Measurements from ENCODE around the gene JARID2. TPM values are rescaled to one million over a fixed set of nuclear protein-coding genes. Genes with fewer than 3 reads are reported as not detected.

Gene JARID2
- total RNA-seq, 4 donors from 2014 or later, result 6.6 to 8.1 (median 7.5) TPM

DNA sequence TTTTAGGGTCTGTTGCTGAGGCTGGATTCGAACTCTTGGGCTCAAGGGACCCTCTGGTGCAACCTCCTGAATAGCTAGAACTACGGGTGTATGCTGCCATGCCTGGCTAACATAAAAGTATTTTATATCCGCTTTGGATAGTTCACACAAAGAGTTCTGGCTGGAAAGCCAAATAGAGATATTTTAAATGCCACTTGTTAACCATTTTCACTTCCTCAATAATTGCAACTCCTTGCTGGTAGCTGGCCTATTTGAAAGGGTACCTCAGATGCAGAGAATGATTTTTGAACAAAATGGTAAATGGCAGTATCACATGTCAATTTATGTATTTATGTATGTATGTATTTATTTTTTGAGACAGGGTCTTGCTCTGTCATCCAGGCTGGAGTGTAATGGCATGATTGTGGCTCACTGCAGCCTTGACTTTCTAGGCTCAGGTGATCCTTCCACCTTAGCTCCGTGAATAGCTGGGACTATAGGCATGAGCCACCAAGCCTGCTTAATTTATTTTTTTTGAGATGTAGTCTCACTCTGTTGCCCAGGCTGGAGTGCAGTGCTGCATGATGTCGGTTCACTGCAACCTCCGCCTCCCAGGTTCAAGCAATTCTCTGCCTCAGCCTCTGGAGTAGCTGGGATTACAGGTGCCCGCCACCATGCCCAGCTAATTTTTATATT lies 12.9 kb upstream of the JARID2 start:
- TF ChIP-seq, protein P1, sequence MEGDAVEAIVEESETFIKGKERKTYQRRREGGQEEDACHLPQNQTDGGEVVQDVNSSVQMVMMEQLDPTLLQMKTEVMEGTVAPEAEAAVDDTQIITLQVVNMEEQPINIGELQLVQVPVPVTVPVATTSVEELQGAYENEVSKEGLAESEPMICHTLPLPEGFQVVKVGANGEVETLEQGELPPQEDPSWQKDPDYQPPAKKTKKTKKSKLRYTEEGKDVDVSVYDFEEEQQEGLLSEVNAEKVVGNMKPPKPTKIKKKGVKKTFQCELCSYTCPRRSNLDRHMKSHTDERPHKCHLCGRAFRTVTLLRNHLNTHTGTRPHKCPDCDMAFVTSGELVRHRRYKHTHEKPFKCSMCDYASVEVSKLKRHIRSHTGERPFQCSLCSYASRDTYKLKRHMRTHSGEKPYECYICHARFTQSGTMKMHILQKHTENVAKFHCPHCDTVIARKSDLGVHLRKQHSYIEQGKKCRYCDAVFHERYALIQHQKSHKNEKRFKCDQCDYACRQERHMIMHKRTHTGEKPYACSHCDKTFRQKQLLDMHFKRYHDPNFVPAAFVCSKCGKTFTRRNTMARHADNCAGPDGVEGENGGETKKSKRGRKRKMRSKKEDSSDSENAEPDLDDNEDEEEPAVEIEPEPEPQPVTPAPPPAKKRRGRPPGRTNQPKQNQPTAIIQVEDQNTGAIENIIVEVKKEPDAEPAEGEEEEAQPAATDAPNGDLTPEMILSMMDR (IDR thresholded peaks at IDR 0.05), result no peak
- no peak for TF ChIP-seq POLR2A (IDR thresholded peaks at IDR 0.05)
- DNase-seq, result no peak
- Histone ChIP-seq H3K4me3 (replicated peaks in 1 of 3) (no peak overlapping the region), H3K27me3 (no peaks in the 10 kb centered on the region), H3K9me3 (no peaks in the 10 kb centered on the region), H3K27ac (no peak overlapping the region), H3K36me3 (no peaks in the 10 kb centered on the region), H3K4me1 (no peaks in the 10 kb centered on the region)
- 87 to 92% methylated on average over 7 of the region's 7 CpGs for whole genome bisulfite sequencing, 2 donors
- intact Hi-C loops (cut with DNase I), result no loop called here

DNA sequence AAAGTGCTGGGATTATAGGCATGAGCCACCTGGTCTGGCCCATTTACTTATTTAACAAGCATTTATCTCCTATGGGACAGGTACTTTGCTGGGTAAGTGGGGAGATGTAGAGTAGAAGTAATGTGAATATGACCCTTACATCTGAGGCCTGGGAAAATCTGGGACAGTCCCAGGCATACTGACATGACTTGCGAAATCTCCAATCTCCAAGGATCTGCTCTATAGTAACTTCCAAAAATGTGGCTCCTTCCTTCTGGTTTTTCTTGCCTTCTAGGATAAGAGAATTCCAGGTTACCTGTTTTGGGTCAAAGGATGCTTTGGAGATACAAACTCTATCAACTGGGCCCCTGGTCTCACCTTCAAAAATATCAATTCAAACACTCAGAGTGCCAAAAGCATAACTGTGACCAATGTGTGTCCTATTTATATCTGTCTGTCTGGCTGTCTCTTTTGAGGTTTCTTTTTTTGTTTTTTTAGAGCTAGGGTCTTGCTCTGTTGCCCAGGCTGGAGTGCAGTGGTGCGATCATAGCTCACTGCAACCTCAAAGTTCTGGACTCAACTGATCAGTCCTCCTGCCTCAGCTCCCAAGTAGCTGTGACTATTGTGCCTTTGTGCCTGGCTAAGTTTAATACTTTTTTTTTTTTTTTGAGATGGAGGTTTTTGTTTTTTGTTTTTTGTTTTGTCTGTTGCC lies 11.7 kb upstream of the JARID2 start:
- DNase-seq, result no peak
- WGBS, 2 donors, result 77 to 95% methylated on average over 2 of the region's 2 CpGs
- H3K4me3 ChIP-seq (replicated peaks in 1 of 3), result no peak overlapping the region
- H3K9me3 ChIP-seq, result no peaks in the 10 kb centered on the region
- H3K27ac ChIP-seq, result no peak overlapping the region
- no peaks in the 10 kb centered on the region for H3K36me3 ChIP-seq
- no peaks in the 10 kb centered on the region for H3K27me3 ChIP-seq
- TF ChIP-seq, protein P1 (IDR thresholded peaks at IDR 0.05), result no peak
- TF ChIP-seq POLR2A (IDR thresholded peaks at IDR 0.05), result no peak
- peaks cover 0 to under 1% of the 10 kb centered on the region in 2 donors for H3K4me1 ChIP-seq
- intact Hi-C loops (cut with DNase I), result no loop called here

DNA sequence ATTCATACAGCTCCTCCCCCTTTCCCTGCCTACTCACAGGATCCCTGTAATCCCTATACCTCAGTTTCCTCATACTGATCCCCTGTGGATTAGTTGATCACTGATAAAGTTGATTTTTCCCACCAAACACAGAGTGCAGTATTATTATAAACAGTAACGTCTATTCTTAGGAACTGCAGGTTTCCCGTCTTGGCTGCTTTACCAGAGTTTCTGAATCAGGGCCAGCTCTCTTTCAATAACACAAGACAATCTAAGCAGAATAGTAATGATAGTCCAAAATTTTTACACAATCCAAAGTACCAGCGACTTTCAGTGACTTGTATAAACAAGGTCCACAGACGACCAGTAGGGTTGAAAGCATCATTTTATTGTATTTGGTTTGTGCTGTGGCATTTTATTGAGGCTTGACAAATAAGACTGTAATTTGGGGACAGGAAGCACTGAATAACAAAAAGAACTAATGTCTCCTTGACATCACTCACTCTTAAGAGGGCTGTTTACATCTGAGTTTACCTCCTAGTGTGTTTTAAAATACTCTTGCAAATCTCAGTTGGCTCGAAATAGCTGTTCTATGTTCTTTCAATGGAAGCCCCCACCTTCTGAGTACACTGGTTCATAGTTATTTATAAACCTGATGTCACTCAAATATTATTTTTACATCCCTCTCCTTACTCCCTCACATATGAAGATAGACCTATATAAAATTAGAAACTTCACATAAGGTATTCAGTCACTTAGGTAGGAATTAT lies 6.1 kb upstream of the JARID2 start:
- TF ChIP-seq POLR2A (IDR thresholded peaks at IDR 0.05), result no peak
- TF ChIP-seq, protein P1 (IDR thresholded peaks at IDR 0.05), result no peak
- peaks cover 6% of the 10 kb centered on the region in 2 donors for H3K4me1 ChIP-seq
- peak in 1 of 2 donors; percentile 14 for DNase-seq
- intact Hi-C loops (cut with DNase I), result loop anchor here (10.0 kb wide), 1 partner anchor 255 kb away; no protein-coding TSS in a partner anchor
- no peak overlapping the region for H3K4me3 ChIP-seq (replicated peaks in 1 of 3)
- H3K27me3 ChIP-seq, result no peaks in the 10 kb centered on the region
- H3K27ac ChIP-seq, result no peak overlapping the region
- H3K9me3 ChIP-seq, result no peaks in the 10 kb centered on the region
- 16 to 29% methylated on average over 5 of the region's 5 CpGs for WGBS, 2 donors
- no peaks in the 10 kb centered on the region for H3K36me3 ChIP-seq

DNA sequence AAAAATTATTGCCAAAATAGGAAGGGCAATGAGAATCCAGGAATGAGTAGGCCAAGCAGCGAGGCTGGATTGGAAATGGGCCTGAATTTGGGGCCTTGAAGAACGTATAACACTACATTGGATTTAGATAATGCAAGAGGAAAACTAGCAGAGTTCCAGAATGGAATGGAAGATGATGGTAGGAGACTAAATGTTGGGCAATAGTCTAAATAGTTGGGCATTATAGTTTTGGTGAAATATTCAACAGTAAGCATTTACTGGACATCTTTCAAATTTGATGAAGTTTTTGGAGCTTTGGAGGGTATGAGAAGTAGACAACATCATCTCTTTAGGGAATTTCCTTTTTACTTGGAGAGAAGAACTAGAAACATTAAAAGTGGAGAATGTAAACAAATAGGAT lies 3.4 kb upstream of the JARID2 start:
- Histone ChIP-seq H3K4me3 (replicated peaks in 1 of 3) (no peak overlapping the region), H3K36me3 (no peaks in the 10 kb centered on the region), H3K27me3 (no peaks in the 10 kb centered on the region), H3K27ac (no peak overlapping the region), H3K4me1 (peaks cover 6% of the 10 kb centered on the region in 2 donors), H3K9me3 (no peaks in the 10 kb centered on the region)
- 78 to 91% methylated on average over 2 of the region's 2 CpGs for WGBS, 2 donors
- intact Hi-C loops (cut with DNase I), result loop anchor here (10.0 kb wide), 1 partner anchor 252 kb away; no protein-coding TSS in a partner anchor
- TF ChIP-seq, protein P1 (IDR thresholded peaks at IDR 0.05), result no peak
- TF ChIP-seq POLR2A (IDR thresholded peaks at IDR 0.05), result no peak
- no peak for DNase-seq

Data from thyroid gland (tissue), 4 donors.